Measurements from ENCODE around the gene APOA4. TPM values are rescaled to one million over a fixed set of nuclear protein-coding genes. Genes with fewer than 3 reads are reported as not detected.

Gene APOA4
- total and polyA plus RNA-seq, 2 of the 13 experiments (the other 11 are each of a cell fraction or from before 2014, with no cell fraction given) = 3.8 to 7.2 TPM

GRCh38 chr11:116808262-116809175 lies 14.6 kb downstream of the APOA4 start (continued):
- peak; percentile 89; the same call in 1 of the 2 replicates for TF ChIP-seq AHDC1 (CRISPR knock-in tag; IDR thresholded peaks at IDR 0.05; ENCODE audit: borderline replicate concordance)
- no peak for TF ChIP-seq IRX3 (CRISPR knock-in tag; IDR thresholded peaks at IDR 0.05; ENCODE audit: borderline replicate concordance, low read depth)
- TF ChIP-seq PLRG1 (conservative IDR thresholded peaks at IDR 0.05) = no peak
- no peak for TF ChIP-seq MAFG (CRISPR knock-in tag; IDR thresholded peaks at IDR 0.05)
- no peak for TF ChIP-seq PAX8 (CRISPR knock-in tag; IDR thresholded peaks at IDR 0.05; ENCODE audit: borderline replicate concordance)
- TF ChIP-seq TGIF2 (CRISPR knock-in tag; IDR thresholded peaks at IDR 0.05) = 0 out of 2 replicates have a peak, but pooled peaks have one; percentile 65
- peak; percentile 55 for TF ChIP-seq FOXK2 (IDR thresholded peaks at IDR 0.05)
- no peak; the same call in 1 of the 2 replicates for TF ChIP-seq GMEB1 (CRISPR knock-in tag; IDR thresholded peaks at IDR 0.05; ENCODE audit: borderline replicate concordance)
- peak; percentile 94 for TF ChIP-seq GFI1 (CRISPR knock-in tag; IDR thresholded peaks at IDR 0.05; ENCODE audit: borderline replicate concordance)
- no peak for TF ChIP-seq ZNF337 (CRISPR knock-in tag; IDR thresholded peaks at IDR 0.05; ENCODE audit: borderline replicate concordance, low read depth)
- no peak for TF ChIP-seq ZNF354B (CRISPR knock-in tag; IDR thresholded peaks at IDR 0.05)
- TF ChIP-seq ZNF558 (CRISPR knock-in tag; IDR thresholded peaks at IDR 0.05; ENCODE audit: borderline replicate concordance) = peak; percentile 60; the same call in 1 of the 2 replicates
- TF ChIP-seq ZFP36L2 (CRISPR knock-in tag; IDR thresholded peaks at IDR 0.05) = no peak
- peak; percentile 80 for TF ChIP-seq ZNF331 (CRISPR knock-in tag; IDR thresholded peaks at IDR 0.05)
- no peak for TF ChIP-seq TBP (CRISPR knock-in tag; IDR thresholded peaks at IDR 0.05)
- no peak; the same call in none of the 2 replicates for TF ChIP-seq HNF1A (IDR thresholded peaks at IDR 0.05; ENCODE audit: low read depth)
- peak; percentile 85; the same call in 1 of the 2 replicates for TF ChIP-seq HNF1A (CRISPR knock-in tag; IDR thresholded peaks at IDR 0.05; ENCODE audit: borderline replicate concordance)

Data from HepG2 (cell line).